GM12801 (cell line): Measurements from ENCODE around the gene UGT8.

Experiments used
- CTCF ChIP-seq: IDR thresholded peaks from one replicate; pipeline ENCODE4 v1.5.1; 2011; ENCODE audit warnings: control low read depth; ENCODE audit not compliant: insufficient read length; ENCODE audit errors: extremely low read depth

UGT8 gene

DNA sequence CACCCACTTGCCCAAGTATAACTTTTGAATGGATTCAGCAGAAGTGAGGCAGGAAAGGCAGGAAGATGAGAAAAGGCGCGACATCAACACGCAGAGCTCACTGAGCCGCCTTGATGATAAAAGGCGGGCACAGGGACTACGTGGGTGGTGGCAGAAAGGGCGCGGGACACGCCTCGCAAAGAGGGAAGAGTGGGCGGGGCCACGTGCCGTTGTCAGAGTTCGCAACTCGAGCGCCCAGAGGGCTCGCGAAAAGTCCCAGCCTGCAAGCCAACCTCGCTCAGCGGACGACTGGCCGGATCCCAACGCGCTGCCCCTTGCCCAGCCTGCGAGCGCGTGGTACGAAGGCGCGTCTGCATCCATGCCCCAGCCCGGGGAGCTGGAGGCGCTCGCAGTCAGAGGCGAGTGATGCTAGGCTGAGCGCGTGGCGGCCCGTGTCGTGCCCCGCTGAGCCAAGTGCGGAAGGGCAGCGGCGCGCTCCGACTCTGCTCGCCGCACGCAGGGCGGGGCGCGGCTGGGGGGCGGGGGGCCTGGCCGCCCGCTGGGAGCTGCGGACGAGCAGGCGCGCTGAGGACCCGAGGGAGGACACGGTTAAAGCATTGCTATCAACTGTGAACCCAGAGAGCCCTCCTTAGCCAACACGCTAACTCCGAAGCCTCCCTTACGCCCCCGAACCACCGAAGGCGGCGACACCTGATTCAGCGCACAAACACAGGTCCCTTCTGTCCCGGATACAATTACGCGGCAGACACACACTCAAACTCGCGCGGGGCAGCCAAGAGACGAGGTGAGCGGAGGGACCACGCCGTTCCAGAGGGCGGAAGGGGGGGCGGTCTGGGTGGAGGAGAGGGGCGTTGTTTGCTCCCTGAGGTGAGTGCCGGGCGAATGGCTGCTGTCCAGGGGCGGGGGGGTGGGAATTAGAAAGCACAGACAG, at the start of gene UGT8:
Gene UGT8 (plus strand): TSS at position 617 of the 931 bp plus-strand sequence. CDS start 24,074 bp downstream, outside the sequence.
- no peak for TF ChIP-seq CTCF

DNA sequence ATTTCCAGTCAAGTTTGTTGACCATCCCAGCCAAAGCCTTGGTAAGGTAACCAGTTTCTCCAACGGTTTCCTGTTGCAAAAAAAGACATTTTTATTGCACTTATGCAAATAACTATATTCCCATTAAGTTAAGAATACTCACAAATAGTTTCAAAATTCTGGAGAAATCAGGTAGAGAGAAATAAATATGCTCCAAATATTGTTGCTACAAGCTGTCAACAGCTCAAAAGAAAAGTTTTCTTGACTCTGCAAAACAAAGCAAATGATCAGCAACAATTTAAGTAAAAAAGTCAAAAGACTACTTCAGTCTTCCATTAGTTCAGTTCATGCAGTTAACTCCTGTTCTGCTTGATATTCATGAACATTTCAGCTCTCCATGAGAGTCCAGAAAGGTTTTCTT, 49.0 kb upstream of the UGT8 start:
- no peak for TF ChIP-seq CTCF

- TF ChIP-seq CTCF, result no peak
Measured at GRCh38 chr4:114558446-114559020, 40.1 kb upstream of the UGT8 start.

DNA sequence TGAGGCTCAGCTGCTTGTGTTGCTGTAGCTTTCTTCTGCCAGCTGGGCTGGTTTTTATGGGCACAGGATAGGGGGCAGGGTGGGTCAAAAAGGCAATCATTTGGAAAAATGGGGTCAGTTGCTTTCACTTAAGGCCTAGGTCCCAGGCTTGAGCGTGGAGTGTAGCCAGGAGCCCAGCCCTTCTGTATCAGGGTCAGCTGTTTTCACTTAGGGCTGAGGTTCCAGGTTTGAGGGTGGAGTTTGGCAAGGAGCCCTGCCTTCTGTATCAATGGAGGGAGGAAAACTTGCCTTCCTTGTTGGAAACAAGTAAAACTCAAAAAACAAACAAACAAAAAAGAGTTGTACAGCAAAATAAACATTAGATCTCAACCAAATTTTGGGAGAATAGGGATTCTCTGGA, 37.0 kb upstream of the UGT8 start:
- no peak for TF ChIP-seq CTCF

- TF ChIP-seq CTCF, result no peak
Measured at GRCh38 chr4:114562176-114562904, 36.3 kb upstream of the UGT8 start.

GRCh38 chr4:114563536-114564315, 34.9 kb upstream of the UGT8 start:
- TF ChIP-seq CTCF, result no peak
